C1 segment of cervical spinal cord (tissue), 14 donors: ENCODE data around the gene SYNPO2.
"Not testable (repeated sequence)": the region's sequence is repeated elsewhere in the genome, so short reads cannot be mapped to it uniquely, and the experiment has no call there.

Experiments used
- DNase-seq, 14 donors: peaks; one replicate each; lab custom pipeline; 2025; lab: John Stamatoyannopoulos, UW

The SYNPO2 gene

GRCh38 chr4:119067670-119068360, 179.2 kb downstream of the SYNPO2 start:
- DNase-seq = not testable (repeated sequence)

GRCh38 chr4:119068529-119068962, 179.9 kb downstream of the SYNPO2 start:
- DNase-seq = no peak

DNA sequence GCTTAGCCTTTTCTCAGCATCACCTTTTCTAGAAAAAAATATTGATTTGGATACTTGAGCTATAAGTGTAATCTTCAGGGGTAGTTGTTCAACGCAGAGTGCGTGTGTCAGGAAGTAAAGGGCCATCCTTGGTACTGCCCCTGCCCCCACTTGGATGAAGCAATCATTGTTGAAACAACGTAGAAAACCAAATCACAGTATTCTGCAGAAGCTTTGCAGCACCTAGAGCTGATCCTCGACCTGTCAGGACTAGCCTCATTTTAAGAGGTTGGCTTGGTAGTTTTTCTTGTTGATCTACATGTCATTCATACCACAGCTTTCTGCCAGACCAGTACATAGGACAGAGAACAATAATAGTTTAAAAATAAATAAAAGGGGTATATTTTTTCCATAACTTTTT, 181.6 kb downstream of the SYNPO2 start:
- no peak for DNase-seq

DNA sequence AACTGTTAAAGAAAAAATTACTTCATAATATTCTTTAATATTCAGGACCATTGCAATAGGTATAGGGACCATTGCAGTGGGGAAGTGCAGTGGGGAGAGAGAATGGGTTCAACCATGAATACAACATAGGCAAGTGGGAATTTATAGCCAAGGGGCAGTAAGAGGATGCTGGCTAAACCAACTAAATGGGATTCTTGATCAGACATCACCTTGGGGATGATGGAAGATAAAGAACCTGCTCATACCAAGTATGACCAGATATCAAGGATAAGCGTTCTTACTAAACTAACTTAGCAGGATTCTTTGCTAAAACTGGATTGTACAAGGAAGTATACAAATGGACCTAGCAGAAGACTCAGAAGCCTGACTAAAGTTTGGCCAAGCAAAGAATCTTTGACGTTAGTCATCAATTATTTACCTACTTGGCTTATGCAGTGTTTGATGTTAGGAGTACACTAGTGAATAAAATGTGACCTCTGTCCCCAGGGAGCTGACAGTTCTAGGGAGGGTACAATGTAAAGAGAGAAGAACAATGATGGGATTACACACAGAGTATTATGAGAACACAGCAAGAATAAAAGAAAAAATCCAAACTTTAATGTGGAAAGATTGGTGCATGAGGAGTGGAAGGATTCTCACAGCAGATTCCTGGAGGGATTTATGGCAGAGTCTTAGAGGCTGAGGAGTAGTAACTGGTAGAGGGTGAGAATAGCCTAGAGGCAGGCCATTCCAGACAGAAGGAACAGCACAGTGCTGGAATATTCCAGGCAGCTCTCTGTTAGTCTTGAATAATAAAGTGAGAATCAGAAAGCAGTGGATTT, 192.3 kb downstream of the SYNPO2 start:
- no peak for DNase-seq

DNA sequence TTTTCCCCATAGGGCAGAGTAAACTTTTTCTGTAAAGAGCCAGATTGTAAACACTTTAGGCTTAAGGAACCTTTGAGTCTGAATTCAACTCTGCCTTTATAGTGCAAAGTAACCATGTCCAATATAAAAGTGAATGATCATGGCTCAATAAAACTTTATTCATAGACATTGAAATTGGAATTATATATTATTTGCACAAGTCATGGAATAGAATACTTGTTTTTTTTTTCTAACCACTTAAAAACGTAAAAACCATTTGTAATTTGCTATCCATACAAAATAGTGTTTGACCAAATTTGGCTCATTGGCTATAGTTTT, 192.8 kb downstream of the SYNPO2 start:
- no peak for DNase-seq

GRCh38 chr4:119081943-119082342, 193.3 kb downstream of the SYNPO2 start:
- DNase-seq = no peak

DNA sequence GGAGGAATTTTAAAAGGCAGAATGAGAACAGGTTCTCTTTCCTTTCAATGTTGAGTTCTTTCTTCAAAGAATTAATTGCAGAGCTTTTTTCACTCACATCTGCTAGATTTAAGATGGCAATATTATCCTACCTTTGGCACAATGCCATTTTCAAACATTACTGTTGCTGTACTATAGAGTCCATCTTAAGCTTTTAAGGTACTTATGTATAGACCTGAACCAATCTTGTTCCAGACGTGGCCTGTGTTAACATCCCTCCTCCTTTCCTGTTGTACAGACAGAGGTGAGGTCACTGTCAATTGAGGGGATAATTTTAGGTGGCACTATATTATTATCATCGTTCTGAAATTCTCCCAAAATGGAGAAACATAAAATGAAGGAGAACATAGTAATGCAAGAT, 194.0 kb downstream of the SYNPO2 start:
- no peak for DNase-seq

- no peak for DNase-seq
Measured at GRCh38 chr4:119084513-119084912, 195.9 kb downstream of the SYNPO2 start.

- DNase-seq = no peak
Measured at GRCh38 chr4:119087121-119087520, 198.5 kb downstream of the SYNPO2 start.

DNA sequence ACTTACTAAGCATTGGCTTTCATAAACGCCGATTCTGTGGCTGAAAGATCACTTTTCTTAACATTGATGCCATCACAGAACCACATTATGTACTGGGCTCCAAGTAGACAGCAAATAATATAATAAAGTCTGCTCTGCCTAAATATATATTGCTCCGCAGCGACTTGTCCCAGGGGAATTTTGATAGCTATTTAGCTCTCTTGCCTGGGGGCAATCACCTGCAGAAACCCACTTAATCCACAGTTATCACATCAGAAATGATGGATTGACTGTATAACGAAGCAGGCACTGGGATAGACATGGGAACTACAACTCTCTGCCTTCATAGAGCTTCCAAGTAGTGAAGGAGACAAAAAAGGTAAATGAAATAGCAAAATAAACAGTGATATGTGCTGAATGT, 199.0 kb downstream of the SYNPO2 start:
- DNase-seq = no peak

- no peak for DNase-seq
Measured at GRCh38 chr4:119093042-119093827, 204.6 kb downstream of the SYNPO2 start.

DNA sequence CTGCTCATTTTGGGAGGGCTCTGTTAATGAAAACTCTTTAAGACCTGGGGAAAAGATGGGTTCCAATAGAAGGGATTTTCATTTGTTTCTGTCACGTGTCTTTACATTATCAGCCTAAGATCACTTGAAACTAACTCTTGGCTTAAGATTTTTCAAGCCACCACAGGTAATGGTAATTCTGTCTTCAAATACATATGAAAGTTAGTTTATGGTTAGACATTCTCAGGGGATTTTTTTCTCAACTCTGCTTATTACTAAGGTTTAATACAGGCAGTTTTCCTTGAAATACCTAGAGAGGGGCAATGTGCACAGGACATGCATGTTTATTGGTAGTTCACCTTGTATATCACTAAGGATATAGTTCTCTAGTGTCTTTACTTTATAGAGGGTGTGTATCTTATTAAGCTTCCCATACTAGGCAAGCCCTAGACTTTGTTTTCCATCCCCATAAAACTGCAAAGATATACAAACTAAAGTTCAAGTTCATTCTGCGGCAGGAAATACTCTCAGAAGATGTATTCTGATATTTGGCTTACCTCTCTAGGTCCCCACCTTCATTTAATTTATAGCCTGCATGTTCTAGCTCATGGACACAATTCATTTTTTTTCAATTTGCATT, 208.7 kb downstream of the SYNPO2 start:
- no peak for DNase-seq

DNA sequence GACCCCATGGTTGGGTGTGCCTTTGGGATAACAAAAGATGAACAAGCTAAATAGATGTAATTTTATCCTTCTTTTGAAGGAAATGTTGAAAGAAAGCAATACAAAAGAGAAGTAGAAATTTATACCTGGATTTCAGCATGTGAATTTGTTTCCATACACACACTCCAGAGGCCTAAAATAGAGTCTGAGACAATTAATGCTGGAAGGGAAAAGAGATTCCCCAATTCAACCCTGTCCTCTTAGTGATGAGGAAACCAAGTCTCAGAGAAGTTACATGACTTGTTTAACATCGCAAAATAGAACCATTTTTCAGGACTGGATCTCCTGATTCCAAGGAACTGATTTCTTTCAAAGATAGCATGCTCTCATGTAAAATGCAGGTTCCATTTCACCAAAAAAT, 209.7 kb downstream of the SYNPO2 start:
- DNase-seq = no peak

- DNase-seq = no peak
Measured at GRCh38 chr4:119099227-119099810, 210.7 kb downstream of the SYNPO2 start.

DNA sequence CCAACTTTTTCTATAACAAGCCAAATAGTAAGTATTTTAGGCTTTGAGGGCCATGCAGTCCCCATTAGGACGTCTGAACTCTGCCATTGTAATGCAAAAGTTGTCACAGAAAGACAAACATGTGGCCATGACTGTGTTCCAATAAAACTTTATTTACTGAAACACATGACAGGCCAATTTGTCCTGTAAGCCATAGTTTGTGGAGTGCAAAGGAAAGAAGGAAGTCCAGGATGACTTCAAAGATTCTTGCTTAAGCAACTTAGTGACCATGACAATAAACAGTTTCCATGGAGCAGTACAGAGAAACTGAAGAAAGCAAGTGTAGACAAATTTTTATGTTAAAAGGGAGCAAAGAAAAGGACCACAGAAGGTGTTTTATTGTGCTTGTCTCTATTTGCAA, 212.0 kb downstream of the SYNPO2 start:
- DNase-seq = no peak

DNA sequence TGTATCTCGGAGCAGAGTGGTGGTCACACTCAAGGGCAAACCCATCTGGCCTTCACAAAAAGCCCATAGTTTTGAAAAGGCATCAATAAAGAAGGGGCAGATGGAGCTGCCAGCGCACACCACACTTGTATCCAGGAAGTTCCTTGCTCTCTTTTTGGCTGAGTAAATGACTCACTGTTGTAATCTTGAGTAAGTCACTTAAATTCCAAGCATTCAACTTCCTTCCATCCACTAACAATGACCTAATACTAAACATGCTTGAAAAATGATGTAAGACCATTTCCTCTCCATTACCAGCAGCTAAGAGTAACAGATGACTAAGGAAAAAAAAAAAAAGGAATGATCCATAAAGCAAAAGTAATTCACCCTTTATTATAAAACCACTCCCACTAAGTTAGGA, 214.6 kb downstream of the SYNPO2 start:
- peak in 1 of 14 donors; percentile 5 for DNase-seq

GRCh38 chr4:119104644-119105273, 216.1 kb downstream of the SYNPO2 start:
- DNase-seq = no peak

- no peak for DNase-seq
Measured at GRCh38 chr4:119105605-119106004, 217.0 kb downstream of the SYNPO2 start.

DNA sequence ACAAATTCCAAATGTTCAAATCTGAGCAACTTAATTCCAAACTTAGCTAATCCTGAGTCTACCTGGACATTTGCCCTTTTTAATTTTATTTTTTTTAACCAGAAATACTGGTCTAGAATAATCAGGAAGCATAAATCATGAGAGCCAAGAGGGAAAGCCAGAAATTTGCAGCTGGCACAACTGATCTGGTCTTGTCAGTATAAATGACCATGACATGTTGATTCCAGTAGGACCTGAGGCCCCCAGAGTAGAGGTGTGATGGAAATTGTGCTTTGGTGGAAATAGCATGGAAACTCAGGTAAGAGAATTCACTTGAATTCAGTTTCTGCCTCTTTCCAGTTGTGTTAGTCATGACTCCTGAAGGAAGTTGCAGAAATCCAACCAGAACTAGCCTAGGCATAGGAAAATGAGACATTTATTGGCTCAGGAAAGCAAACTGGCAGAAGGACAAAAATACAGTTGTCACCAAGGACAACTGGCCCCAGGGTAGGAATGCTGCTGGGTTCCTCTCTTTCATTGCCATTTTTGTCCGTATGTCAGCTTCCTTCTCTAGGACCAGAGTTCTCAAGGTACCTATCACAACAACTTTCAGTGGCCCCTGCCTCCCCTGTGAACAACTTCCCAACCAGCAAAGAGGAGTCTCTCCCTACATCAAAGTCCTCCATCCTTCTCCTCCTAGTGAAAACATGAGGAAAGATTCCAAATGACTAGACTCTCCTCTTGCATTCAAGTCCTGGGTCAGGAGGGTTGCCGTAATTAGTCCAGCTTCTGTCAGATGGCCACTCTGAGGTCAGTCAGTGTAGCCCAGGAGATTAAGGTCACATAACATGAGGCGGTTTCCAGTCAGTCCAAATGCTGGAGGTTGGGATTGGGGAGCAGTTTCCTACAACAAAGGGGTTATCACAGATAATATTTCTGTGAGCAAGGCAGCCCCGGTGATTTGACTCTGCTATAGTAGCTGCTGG, 217.7 kb downstream of the SYNPO2 start:
- no peak for DNase-seq

DNA sequence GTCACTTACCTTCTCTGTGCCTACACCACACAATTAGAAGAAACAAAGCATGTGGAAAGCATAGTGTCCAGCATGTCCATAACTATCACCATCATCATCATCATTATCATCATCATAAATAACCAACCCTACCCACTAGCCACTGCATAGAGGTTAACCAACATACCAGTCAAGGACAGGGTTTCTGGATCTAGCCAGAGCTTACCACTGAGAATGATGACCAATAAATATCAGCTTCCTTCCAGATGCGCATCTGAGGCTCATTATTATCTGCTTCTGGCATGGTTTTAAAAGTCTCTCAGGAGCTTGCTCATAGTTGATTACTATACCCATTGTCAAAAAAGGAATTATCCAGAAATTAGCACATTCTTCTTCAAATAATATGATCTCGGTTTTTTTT, 221.5 kb downstream of the SYNPO2 start:
- no peak for DNase-seq
